A549 (cell line): ENCODE measurements around the gene TMEM217. TPM values are rescaled to one million over a fixed set of nuclear protein-coding genes. Genes with fewer than 3 reads are reported as not detected.

Experiments
- ATAC-seq, 2 experiments: fragments of 200-7000 bp in 1 of 2; fragments of >200 bp in 1 of 2; cut with Nextera tagmentation in 1 of 2; cut with Tn5 transposase in 1 of 2; 3 replicates each; pipeline versions ENCODE4 v1.8.0 to v1.9.1; 2018 to 2020; ENCODE audit warnings: mild to moderate bottlenecking in 1 of 2, moderate library complexity in 1 of 2
- CTCF ChIA-PET: fragments of 300-600 bp; sonication (Branson Sonifier 250); formaldehyde crosslinking; extraction: SDS; loops from one replicate; lab custom pipeline; 2021; ENCODE audit warnings: antibody characterized with exemption, inconsistent platforms; lab: Yijun Ruan, JAX
- POLR2A ChIA-PET: fragments of 350-600 bp; formaldehyde crosslinking; extraction: SDS; loops from one replicate; lab custom pipeline; 2021; ENCODE audit warnings: antibody characterized with exemption, inconsistent platforms; lab: Yijun Ruan, JAX
- DNase-seq, 2 experiments: peaks; one replicate each; pipeline versions ENCODE4 v3.0.0 to v3.0.0-alpha.2; 2011 to 2016; ENCODE audit warnings: low read depth in 1 of 2, low spot score in 1 of 2
- FAIRE-seq: peaks from 2 replicates; lab custom pipeline; 2011; peaks lifted over from hg19 to GRCh38; lab: Jason Lieb, UNC
- H3K27ac ChIP-seq, 2 experiments: fragments of >200 bp; sonication (Bioruptor Twin); formaldehyde crosslinking; 3 replicates each; pipeline ENCODE4 v1.5.1; 2016 to 2017
- H3K4me1 ChIP-seq: fragments of >200 bp; sonication (Bioruptor Twin); formaldehyde crosslinking; 3 replicates; pipeline ENCODE4 v1.6.1; 2016
- H3K4me2 ChIP-seq: fragments of >200 bp; sonication (Bioruptor Twin); formaldehyde crosslinking; 3 replicates; pipeline ENCODE4 v1.6.1; 2016
- H3K4me3 ChIP-seq: fragments of >200 bp; sonication (Bioruptor Twin); formaldehyde crosslinking; 3 replicates; pipeline ENCODE4 v1.5.1; 2016
- H3K9me3 ChIP-seq: fragments of >200 bp; sonication (Bioruptor Twin); formaldehyde crosslinking; 3 replicates; pipeline ENCODE4 v1.6.1; 2016
- CEBPB ChIP-seq, 2 experiments: fragments of >200 bp in 1 of 2; sonication (Bioruptor Twin) in 1 of 2; formaldehyde crosslinking in 1 of 2; IDR thresholded peaks; 2 replicates each; pipeline ENCODE4 v1.6.1; 2012 to 2016
- CHD2 ChIP-seq: fragments of 150-350 bp; IDR thresholded peaks from 2 replicates; pipeline ENCODE4 v1.6.1; 2014; ENCODE audit warnings: low read length; ENCODE audit not compliant: partially characterized antibody
- HMGXB4 ChIP-seq: fragments of 250-450 bp; sonication (Bioruptor Pico); IDR thresholded peaks from 2 replicates; pipeline ENCODE4 v1.5.0; 2021; ENCODE audit warnings: mild to moderate bottlenecking, moderate library complexity, borderline replicate concordance
- KDM5A ChIP-seq: fragments of 200-600 bp; sonication (generic); IDR thresholded peaks from 2 replicates; pipeline ENCODE4 v1.6.1; 2016; ENCODE audit warnings: antibody characterized with exemption, mild to moderate bottlenecking
- MAZ ChIP-seq: fragments of 150-350 bp; IDR thresholded peaks from 2 replicates; pipeline ENCODE4 v1.6.1; 2014; ENCODE audit warnings: antibody characterized with exemption, low read depth, low read length, borderline replicate concordance
- NR3C1 ChIP-seq: fragments of >200 bp; sonication (Bioruptor Twin); formaldehyde crosslinking; IDR thresholded peaks from 3 replicates; pipeline ENCODE4 v1.6.1; 2017
- PBX3 ChIP-seq: IDR thresholded peaks from 2 replicates; pipeline ENCODE4 v1.6.1; 2012
- PHF8 ChIP-seq: fragments of 200-600 bp; sonication (generic); IDR thresholded peaks from 2 replicates; pipeline ENCODE4 v1.6.1; 2016; ENCODE audit warnings: low read depth, mild to moderate bottlenecking, antibody characterized with exemption, moderate library complexity, borderline replicate concordance
- RAD21 ChIP-seq, 2 experiments: fragments of >200 bp in 1 of 2; sonication (Bioruptor Twin) in 1 of 2; formaldehyde crosslinking in 1 of 2; IDR thresholded peaks in 1 of 2; conservative IDR thresholded peaks in 1 of 2; 2 replicates in 1 of 2; 3 replicates in 1 of 2; pipeline ENCODE4 v1.6.1; 2012 to 2018; ENCODE audit warnings: inconsistent platforms in 1 of 2
- RCOR1 ChIP-seq: fragments of 150-350 bp; IDR thresholded peaks from 2 replicates; pipeline ENCODE4 v1.6.1; 2014; ENCODE audit warnings: antibody characterized with exemption, low read length, low read depth
- SMC3 ChIP-seq: fragments of >200 bp; sonication (Bioruptor Twin); formaldehyde crosslinking; IDR thresholded peaks from 3 replicates; pipeline ENCODE4 v1.6.1; 2018; ENCODE audit warnings: inconsistent platforms
- WGBS: methylation state at CpG from one replicate; pipeline ENCODE4 v1.1.6; 2017; ENCODE audit errors: missing lambda C conversion rate; 5-methylcytosine and 5-hydroxymethylcytosine counted together
- polyA plus RNA-seq, 4 experiments: library from polyadenylated mRNA; depleted of rRNA in 3 of 4; stranded (reverse); fragments of >200 nt; fragmentation: RNase III in 1 of 4; extraction: RNeasy Plus Mini Kit Qiagen cat#74134 plus additional on column Dnase treatment in 1 of 4; gene quantifications; 2 replicates in 3 of 4; 3 replicates in 1 of 4; pipeline ENCODE4 v1.2.3, GENCODE V29; 2011 to 2017
- TF ChIP-seq, protein P1 (sequence below): fragments of >200 bp; sonication (Bioruptor Twin); formaldehyde crosslinking; IDR thresholded peaks from 3 replicates; pipeline ENCODE4 v1.5.1; 2016

Gene TMEM217
- polyA plus RNA-seq, 2 of the 4 experiments (the other 2 are of a cell fraction) = 0.59 to 1.6 TPM

DNA sequence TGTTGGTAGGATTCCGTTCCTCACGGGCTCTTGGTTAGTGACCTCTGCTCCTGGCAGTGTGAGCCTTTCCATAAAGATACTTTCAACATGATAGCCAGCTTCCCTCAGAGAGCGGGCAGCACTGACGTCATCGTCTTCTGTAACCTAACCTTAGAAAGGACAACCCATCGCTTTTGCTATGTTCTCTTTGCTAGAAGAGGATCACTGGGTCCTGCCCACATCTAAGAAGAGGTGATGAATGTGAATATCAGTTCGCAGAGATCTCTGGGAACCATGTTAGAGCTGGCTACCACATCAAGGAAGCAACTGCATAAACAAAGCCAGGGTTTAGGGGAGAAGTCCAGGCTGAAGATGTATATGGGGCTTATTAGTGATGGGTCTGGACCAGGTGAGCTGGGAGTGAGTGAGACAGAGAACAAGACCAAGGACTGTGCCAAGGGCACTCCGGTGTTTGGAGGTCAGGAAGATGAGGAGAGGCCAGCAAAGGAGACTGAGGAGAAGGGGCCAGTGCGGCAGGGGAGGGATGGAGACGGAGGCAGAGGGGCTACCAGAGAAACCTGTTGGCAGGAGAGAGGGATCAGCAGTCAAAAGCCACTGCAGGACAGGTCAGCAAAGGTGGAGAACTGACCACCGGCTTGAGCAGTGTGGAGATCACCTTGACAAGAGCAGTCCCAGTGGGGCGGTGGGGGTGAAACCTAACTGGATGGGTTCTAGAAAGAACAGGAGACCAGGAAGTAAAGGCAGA is 48.3 kb downstream of the TMEM217 start:
- no peak for ATAC-seq
- WGBS = 69% methylated on average over 12 of the region's 12 CpGs
- no peak for TF ChIP-seq NR3C1
- TF ChIP-seq PBX3 = no peak
- no peak for TF ChIP-seq MAZ
- no peak for TF ChIP-seq RCOR1
- no peak for TF ChIP-seq HMGXB4

GRCh38 chr6:37208793-37209192 is 49.2 kb downstream of the TMEM217 start:
- no peak for TF ChIP-seq CEBPB (IDR thresholded peaks at IDR 0.05)
- no peak for TF ChIP-seq CHD2
- no peak for TF ChIP-seq RCOR1
- TF ChIP-seq PHF8 = no peak
- DNase-seq (no peak), FAIRE-seq (no peak), ATAC-seq (no peak)
- H3K27ac ChIP-seq = no peak overlapping the region
- peaks cover 23% of the 10 kb centered on the region for H3K4me1 ChIP-seq
- 86% methylated on average over 7 of the region's 7 CpGs for WGBS
- no peaks in the 10 kb centered on the region for H3K9me3 ChIP-seq
- no peak overlapping the region for H3K4me2 ChIP-seq
- ChIA-PET POLR2A (interaction anchor here (0.7 kb wide), 1 partner anchor 37 kb away, joined by 3 read pairs; no protein-coding TSS in a partner anchor), CTCF (interaction anchor here (0.6 to 25.6 kb wide), 17 partner anchors 8 to 442 kb away, joined by 3 to 546 read pairs (median 4); partner anchors contain the start of genes C6orf89 and PIM1)
- H3K4me3 ChIP-seq = no peak overlapping the region

More for the DNA sequence above, 48.3 kb downstream of the TMEM217 start:
- Histone ChIP-seq H3K9me3 (no peaks in the 10 kb centered on the region), H3K4me2 (no peak overlapping the region), H3K4me1 (peaks cover 14% of the 10 kb centered on the region), H3K27ac (peak overlapping the region in 1 of 2 experiments; percentile 50; a peak in 3 of 6 replicates), H3K4me3 (no peak overlapping the region)
- FAIRE-seq (no peak), DNase-seq (no peak)
- POLR2A ChIA-PET = interaction anchor here (0.6 kb wide), 1 partner anchor 192 kb away, joined by 3 read pairs; no protein-coding TSS in a partner anchor
- CTCF ChIA-PET = interaction anchor here (0.6 to 25.6 kb wide), 43 partner anchors 7 to 446 kb away, joined by 3 to 546 read pairs (median 4); partner anchors contain the start of genes C6orf89, FGD2 and PIM1

DNA sequence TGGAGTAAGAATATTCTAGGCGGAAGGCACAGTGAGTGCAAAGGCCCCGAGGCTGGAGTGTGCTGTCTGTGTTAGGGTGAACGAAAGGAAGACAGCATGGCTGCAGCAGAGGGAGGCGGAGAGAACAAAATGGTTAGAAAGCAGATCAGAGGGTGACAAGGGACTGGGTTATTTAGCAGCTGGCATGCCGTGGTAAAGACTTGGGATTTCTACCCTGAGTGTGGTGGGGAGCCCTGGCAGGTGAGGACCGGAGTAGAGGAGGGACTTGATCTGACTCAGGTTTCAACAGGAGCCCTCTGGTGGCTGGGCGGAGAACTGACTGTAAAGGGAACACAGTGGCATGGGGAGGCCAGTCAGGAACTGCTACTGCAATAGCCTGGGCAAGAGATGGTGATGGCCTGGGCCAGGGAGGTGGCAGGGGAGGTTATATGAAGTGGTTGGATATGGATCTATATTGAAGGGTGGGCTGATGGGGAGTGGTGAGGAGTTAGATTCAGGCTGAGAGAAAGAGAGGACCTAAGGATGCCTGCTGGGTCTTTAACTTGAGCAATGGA is 50.0 kb downstream of the TMEM217 start:
- CTCF ChIA-PET = interaction anchor here (0.8 to 25.6 kb wide), 14 partner anchors 7 to 442 kb away, joined by 3 to 546 read pairs (median 5); partner anchors contain the start of gene PIM1
- Histone ChIP-seq H3K9me3 (no peaks in the 10 kb centered on the region), H3K4me3 (no peak overlapping the region), H3K4me2 (no peak overlapping the region), H3K27ac (no peak overlapping the region)
- peak; percentile 84 to 91 for ATAC-seq
- TF ChIP-seq KDM5A (no peak), RAD21 (conservative IDR thresholded peaks at IDR 0.05 in 1 of 2, IDR thresholded peaks at IDR 0.05 in 1 of 2) (peak; percentile 61 to 67), SMC3 (peak; percentile 80)
- TF ChIP-seq, protein P1, sequence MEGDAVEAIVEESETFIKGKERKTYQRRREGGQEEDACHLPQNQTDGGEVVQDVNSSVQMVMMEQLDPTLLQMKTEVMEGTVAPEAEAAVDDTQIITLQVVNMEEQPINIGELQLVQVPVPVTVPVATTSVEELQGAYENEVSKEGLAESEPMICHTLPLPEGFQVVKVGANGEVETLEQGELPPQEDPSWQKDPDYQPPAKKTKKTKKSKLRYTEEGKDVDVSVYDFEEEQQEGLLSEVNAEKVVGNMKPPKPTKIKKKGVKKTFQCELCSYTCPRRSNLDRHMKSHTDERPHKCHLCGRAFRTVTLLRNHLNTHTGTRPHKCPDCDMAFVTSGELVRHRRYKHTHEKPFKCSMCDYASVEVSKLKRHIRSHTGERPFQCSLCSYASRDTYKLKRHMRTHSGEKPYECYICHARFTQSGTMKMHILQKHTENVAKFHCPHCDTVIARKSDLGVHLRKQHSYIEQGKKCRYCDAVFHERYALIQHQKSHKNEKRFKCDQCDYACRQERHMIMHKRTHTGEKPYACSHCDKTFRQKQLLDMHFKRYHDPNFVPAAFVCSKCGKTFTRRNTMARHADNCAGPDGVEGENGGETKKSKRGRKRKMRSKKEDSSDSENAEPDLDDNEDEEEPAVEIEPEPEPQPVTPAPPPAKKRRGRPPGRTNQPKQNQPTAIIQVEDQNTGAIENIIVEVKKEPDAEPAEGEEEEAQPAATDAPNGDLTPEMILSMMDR = peak; percentile 63
- TF ChIP-seq, all 56 proteins: peak for 3
- POLR2A ChIA-PET = interaction anchor here (0.7 kb wide), 1 partner anchor 36 kb away, joined by 3 read pairs; no protein-coding TSS in a partner anchor
- WGBS = 54% methylated on average over 7 of the region's 7 CpGs
- FAIRE-seq (no peak), DNase-seq (peak; percentile 76 to 83)
- H3K4me1 ChIP-seq = peaks cover 29% of the 10 kb centered on the region
